Midbrain (tissue), 1 donor: Measurements from ENCODE around the gene ATF1.
A peak's percentile ranks its signal among the peaks of the same experiment; 100 is the strongest.
"Not testable (repeated sequence)": the region's sequence is repeated elsewhere in the genome, so short reads cannot be mapped to it uniquely, and the experiment has no call there.

ENCODE experiments used
- DNase-seq: peaks from one replicate; lab custom pipeline; 2025; lab: John Stamatoyannopoulos, UW

The ATF1 gene

GRCh38 chr12:50803230-50803875 is 39.5 kb downstream of the ATF1 start:
- DNase-seq = no peak

- DNase-seq = no peak
Measured at GRCh38 chr12:50806176-50806575, 42.3 kb downstream of the ATF1 start.

DNA sequence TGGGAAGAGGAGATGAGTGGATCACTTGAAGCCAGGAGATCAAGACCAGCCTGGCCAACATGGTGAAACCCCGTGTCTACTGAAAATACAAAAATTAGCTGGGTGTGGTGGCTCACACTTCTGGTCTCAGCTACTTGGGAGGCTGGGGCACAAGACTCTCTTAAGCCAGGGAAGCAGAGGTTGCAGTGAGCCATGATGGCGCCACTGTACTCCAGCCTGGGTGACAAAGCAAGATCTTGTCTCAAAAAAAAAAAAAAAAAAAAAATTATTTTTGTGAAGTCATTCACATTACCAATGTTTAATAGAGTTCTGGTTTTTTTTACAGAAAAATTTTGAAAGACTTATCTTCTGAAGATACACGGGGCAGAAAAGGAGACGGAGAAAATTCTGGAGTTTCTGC is 45.2 kb downstream of the ATF1 start:
- not testable (repeated sequence) for DNase-seq

GRCh38 chr12:50814921-50815320 is 51.0 kb downstream of the ATF1 start:
- not testable (repeated sequence) for DNase-seq

- DNase-seq = no peak
Measured at GRCh38 chr12:50820177-50820576, 56.3 kb downstream of the ATF1 start.

- DNase-seq = no peak
Measured at GRCh38 chr12:50822082-50822481, 58.2 kb downstream of the ATF1 start.

DNA sequence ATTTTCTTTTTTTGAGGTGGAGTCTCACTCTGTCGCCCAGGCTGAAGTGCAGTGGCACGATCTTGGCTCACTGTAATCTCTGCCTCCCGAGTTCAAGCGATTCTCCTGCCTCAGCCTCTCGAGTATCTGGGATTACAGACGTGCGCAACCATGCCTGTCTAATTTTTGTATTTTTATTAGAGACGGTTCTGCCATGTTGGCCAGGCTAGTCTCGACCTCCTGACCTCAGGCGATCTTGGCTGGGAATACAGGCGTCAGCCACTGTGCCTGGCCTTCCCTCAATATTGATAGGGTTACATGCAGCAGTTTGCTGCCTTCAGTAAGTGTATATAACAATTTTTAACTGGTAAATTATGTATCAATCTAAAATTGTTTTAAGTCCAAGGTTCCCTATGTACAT is 59.8 kb downstream of the ATF1 start:
- not testable (repeated sequence) for DNase-seq

- no peak for DNase-seq
Measured at GRCh38 chr12:50824914-50825313, 61.0 kb downstream of the ATF1 start.

GRCh38 chr12:50825372-50825838 is 61.5 kb downstream of the ATF1 start:
- DNase-seq = peak; percentile 70

- DNase-seq = no peak
Measured at GRCh38 chr12:50828121-50828520, 64.2 kb downstream of the ATF1 start.

DNA sequence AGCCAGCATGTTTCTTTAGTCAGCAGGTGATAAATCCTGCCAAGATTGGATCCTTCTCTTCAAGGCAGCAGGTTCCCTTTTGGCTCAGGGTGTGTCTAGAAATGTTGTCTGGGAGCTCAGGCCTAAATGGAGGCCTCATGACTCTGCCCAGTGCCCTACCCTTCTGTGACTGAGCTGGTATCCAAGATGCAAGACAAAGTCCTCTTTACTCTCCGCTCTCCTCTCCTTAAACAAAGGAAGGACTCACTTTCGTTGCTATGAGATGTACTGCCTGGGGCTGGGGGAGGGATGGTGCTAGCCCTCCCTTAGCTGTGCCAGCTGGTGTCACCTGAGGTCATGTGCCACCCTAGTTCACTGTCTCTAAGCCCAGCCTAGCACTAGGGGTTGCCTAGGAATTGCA is 65.0 kb downstream of the ATF1 start:
- DNase-seq = no peak

- not testable (repeated sequence) for DNase-seq
Measured at GRCh38 chr12:50833801-50834200, 69.9 kb downstream of the ATF1 start.

DNA sequence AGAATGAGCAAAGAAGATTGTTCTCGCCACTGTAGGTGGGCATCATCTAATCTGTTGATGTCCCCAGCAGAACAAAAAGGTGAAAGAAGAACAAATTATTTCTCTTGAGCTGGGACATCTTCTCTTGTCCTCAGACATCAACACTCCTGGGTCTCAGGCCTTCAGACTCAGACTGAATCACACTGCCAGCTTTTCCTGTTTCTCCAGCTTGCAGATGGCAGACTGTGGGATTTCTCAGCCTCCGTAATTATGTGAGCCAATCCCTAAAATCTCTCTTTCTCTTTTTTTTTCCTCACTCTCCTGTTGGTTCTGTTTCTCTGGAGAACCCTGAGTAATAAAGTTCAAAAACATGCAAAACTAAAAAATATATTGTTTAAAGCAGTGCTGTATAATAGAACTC is 75.1 kb downstream of the ATF1 start:
- no peak for DNase-seq

- DNase-seq = no peak
Measured at GRCh38 chr12:50840809-50841487, 77.0 kb downstream of the ATF1 start.

DNA sequence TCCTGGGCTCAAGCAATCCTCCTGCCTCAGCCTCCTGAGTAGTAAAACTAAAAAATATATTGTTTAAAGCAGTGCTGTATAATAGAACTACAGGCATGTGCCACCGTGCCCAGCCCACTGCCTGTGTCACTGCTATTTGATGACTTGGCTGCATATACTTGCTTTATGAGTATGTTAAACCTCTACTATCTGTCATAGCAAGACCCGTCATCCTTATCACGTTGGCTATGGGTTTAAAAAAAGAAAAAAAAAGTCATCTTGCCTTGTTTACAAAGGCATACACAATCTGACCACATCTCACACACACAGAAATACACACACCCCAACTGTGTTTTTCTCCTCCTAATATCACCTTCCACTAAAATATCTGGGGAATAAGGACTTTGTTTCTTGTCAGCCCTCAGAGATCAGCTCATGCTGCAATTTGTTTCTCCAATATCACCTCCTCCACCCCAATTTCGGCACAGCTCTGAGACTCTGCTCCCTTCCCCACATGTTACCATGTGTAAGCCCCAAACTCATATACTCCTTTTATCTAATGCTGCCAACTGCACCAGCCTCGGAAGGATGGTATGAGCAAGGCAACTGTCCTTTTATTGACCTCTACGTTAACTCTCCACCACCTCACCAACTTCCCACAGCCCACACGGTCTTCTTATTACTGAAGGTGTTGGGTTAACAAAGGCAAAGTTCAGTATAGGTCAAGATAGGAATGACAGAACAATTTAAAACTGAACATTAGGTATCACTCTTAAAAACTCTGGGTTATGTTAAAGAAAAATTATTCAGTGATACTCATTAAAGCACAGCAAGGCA is 78.0 kb downstream of the ATF1 start:
- DNase-seq = no peak

- no peak for DNase-seq
Measured at GRCh38 chr12:50842637-50843493, 79.0 kb downstream of the ATF1 start, which contains the start of gene TMPRSS12. Gene TMPRSS12, plus strand, starts transcription at chr12:50842926. Its CDS starts 39 bp downstream, at chr12:50842965.

GRCh38 chr12:50845021-50845647 is 81.2 kb downstream of the ATF1 start:
- no peak for DNase-seq

DNA sequence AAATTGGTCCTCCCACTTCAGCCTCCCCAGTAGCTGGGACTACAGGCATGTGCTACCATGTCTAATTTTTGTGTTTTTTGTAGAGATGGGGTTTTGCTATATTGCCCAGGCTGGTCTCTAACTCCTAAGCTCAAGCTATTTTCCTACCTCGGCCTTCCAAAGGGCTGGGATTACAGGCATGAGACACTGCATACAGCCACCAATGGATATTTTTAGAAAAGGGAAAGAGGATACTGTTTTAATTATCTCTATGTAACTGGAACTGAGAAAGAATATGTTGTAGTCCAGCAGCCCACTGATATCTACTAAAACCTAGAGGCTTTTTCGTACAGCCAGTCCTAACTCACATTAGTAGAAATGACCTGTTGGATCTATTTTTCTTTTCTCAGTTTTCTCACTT is 85.1 kb downstream of the ATF1 start:
- no peak for DNase-seq

DNA sequence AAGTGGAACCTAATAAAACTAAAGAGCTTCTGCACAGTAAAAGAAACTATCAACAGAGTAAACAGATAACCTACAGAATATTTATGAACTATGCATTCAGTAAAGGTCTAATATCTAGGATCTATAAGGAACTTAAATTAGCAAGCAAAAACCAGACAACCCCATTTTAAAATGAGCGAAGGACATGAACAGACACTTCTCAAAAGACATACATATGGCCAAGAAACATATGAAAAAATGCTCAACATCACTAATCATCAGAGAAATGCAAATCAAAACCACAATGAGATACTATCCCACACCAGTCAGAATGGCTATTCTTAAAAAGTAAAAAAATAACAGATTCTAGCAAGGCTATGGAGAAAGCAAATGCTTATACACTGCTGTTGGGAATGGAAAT is 91.3 kb downstream of the ATF1 start:
- not testable (repeated sequence) for DNase-seq

GRCh38 chr12:50855679-50856078 is 91.8 kb downstream of the ATF1 start:
- not testable (repeated sequence) for DNase-seq

DNA sequence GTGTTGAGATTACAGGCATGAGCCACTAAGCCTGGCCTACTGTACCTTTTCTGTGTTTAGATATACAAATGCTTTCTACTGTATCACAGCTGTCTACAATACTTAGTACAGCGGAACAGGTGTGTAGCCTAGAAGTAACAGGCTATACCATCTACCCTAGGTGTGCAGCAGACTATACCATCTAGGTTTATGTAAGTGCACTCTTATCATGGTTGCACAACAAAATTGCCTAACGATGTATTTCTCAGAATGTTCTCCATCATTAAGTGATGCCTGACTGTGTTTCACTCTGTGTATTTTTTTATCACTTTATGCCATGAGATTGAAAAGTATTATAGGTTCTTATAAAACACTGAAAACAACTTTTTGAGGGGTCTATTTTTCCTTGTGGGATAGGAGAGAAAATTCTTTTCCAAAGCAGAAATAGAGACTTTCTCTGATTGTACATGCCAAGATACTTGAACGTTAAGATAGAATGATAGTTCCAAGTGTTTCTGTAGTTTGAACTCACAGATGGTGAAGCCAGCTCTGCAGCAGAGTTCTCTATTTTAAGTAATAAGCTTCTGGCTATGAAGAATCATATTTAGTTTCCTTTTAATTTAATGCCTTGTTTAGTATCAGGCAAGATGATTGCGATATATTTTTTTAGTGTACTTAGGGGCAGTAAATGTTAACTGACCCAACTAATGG is 95.9 kb downstream of the ATF1 start:
- no peak for DNase-seq
